Endothelial cell of umbilical vein (primary cell): ENCODE measurements around the gene CDKN3. TPM values are rescaled to one million over a fixed set of nuclear protein-coding genes. Genes with fewer than 3 reads are reported as not detected.

ENCODE experiments used
- BruUV-seq: library from RNA; stranded (reverse); fragments of 400-500 nt; replicated peaks from 2 replicates; lab custom pipeline; 2021; lab: Mats Ljungman, UMichigan
- CTCF ChIA-PET: fragments of 300-600, 350-600 bp; sonication (Branson Sonifier 250); formaldehyde crosslinking; loops from one replicate; lab custom pipeline; 2021; ENCODE audit warnings: antibody characterized with exemption, inconsistent platforms; lab: Charles Lee
- POLR2A ChIA-PET: fragments of 300-600, 350-600 bp; sonication (Branson Sonifier 250); formaldehyde crosslinking; loops from one replicate; lab custom pipeline; 2021; ENCODE audit warnings: antibody characterized with exemption, inconsistent platforms; lab: Charles Lee
- DNase-seq: peaks from one replicate; pipeline ENCODE4 v3.0.0-alpha.2; 2011; ENCODE audit warnings: low read depth, low spot score
- FAIRE-seq: peaks from 2 replicates; lab custom pipeline; 2011; peaks lifted over from hg19 to GRCh38; lab: Jason Lieb, UNC
- H2AFZ ChIP-seq: 2 replicates; pipeline ENCODE4 v1.6.0; 2012; ENCODE audit warnings: low read depth, low read length, control low read depth, inconsistent platforms
- H3K27ac ChIP-seq: 2 replicates; pipeline ENCODE4 v1.5.1; 2011; ENCODE audit warnings: low read depth, mild to moderate bottlenecking, control low read depth, low read length, moderate library complexity; ENCODE audit not compliant: insufficient read depth
- H3K27me3 ChIP-seq, 2 experiments: 2 replicates each; pipeline versions ENCODE4 v1.6.0 to v1.6.1; 2011; ENCODE audit warnings: low read length in 2 of 2, mixed read lengths in 1 of 2; ENCODE audit not compliant: control insufficient read depth in 2 of 2, insufficient read depth in 2 of 2
- H3K36me3 ChIP-seq, 2 experiments: 2 replicates in 1 of 2; 3 replicates in 1 of 2; pipeline ENCODE4 v1.5.1; 2011; ENCODE audit warnings: low read length in 2 of 2, mild to moderate bottlenecking in 1 of 2, moderate library complexity in 1 of 2; ENCODE audit not compliant: control insufficient read depth in 2 of 2, insufficient read depth in 2 of 2; ENCODE audit errors: extremely low read depth in 1 of 2
- H3K4me1 ChIP-seq: 3 replicates; pipeline ENCODE4 v1.5.1; 2011; ENCODE audit warnings: mild to moderate bottlenecking, low read length; ENCODE audit not compliant: control insufficient read depth, insufficient read depth; ENCODE audit errors: extremely low read depth
- H3K4me2 ChIP-seq: 2 replicates; pipeline ENCODE4 v1.6.1; 2011; ENCODE audit warnings: low read length, control low read depth, mixed read lengths; ENCODE audit not compliant: insufficient read depth
- H3K4me3 ChIP-seq, 3 experiments: fragments of 200-600 bp in 1 of 3; sonication (generic), shearing (Covaris generic) in 1 of 3; replicated peaks in 1 of 3; 2 replicates each; pipeline ENCODE4 v1.5.1; 2011 to 2016; ENCODE audit warnings: control low read depth in 3 of 3, low read length in 3 of 3, mild to moderate bottlenecking in 2 of 3, inconsistent platforms in 1 of 3, low read depth in 1 of 3, moderate library complexity in 1 of 3; ENCODE audit not compliant: insufficient read depth in 1 of 3
- H3K79me2 ChIP-seq: 2 replicates; pipeline ENCODE4 v1.6.0; 2012; ENCODE audit warnings: low read length, inconsistent platforms; ENCODE audit not compliant: control insufficient read depth, insufficient read depth
- H3K9ac ChIP-seq: replicated peaks from 2 replicates; pipeline ENCODE3; 2011; ENCODE audit warnings: low read length, control low read depth; ENCODE audit not compliant: insufficient read depth; ENCODE audit errors: extremely low read depth
- H3K9me1 ChIP-seq: replicated peaks from 3 replicates; pipeline ENCODE4 v1.6.0; 2011; ENCODE audit warnings: mild to moderate bottlenecking, low read length; ENCODE audit not compliant: control insufficient read depth, insufficient read depth; ENCODE audit errors: extremely low read depth
- H3K9me3 ChIP-seq: replicated peaks from 2 replicates; pipeline ENCODE4 v1.5.1; 2012; ENCODE audit warnings: low read length, inconsistent platforms; ENCODE audit not compliant: control insufficient read depth, insufficient read depth
- H4K20me1 ChIP-seq: replicated peaks from 2 replicates; pipeline ENCODE3; 2011; ENCODE audit warnings: mild to moderate bottlenecking, low read length; ENCODE audit not compliant: control insufficient read depth, insufficient read depth; ENCODE audit errors: extremely low read depth
- EZH2 ChIP-seq: IDR thresholded peaks from 2 replicates; pipeline ENCODE4 v1.6.1; 2012; ENCODE audit warnings: borderline replicate concordance, low read depth, mild to moderate bottlenecking, moderate library complexity, low read length, inconsistent platforms; ENCODE audit not compliant: severe bottlenecking
- FOS ChIP-seq: IDR thresholded peaks from 2 replicates; pipeline ENCODE4 v1.6.1; 2011; ENCODE audit warnings: mild to moderate bottlenecking, low read length, moderate library complexity, borderline replicate concordance; ENCODE audit not compliant: insufficient read depth
- GATA2 ChIP-seq: IDR thresholded peaks from 2 replicates; pipeline ENCODE4 v1.7.0; 2011; ENCODE audit warnings: low read depth, mild to moderate bottlenecking, moderate library complexity, mixed read lengths, low read length; ENCODE audit not compliant: insufficient read length, insufficient read depth
- JUN ChIP-seq: IDR thresholded peaks from 2 replicates; pipeline ENCODE4 v1.6.1; 2011; ENCODE audit warnings: borderline replicate concordance, low read depth; ENCODE audit not compliant: insufficient read length, insufficient read depth
- MYC ChIP-seq: IDR thresholded peaks from one replicate; pipeline ENCODE4 v1.6.1; 2011; ENCODE audit warnings: mild to moderate bottlenecking, low read depth, low read length
- POLR2A ChIP-seq: IDR thresholded peaks from 2 replicates; pipeline ENCODE4 v1.6.1; 2012; ENCODE audit warnings: low read depth, mild to moderate bottlenecking, control low read depth, low read length
- POLR2AphosphoS5 ChIP-seq: IDR thresholded peaks from 2 replicates; pipeline ENCODE4 v1.6.1; 2012; ENCODE audit warnings: low read depth, mild to moderate bottlenecking, control low read depth, low read length, moderate library complexity; ENCODE audit not compliant: insufficient read depth
- dilution Hi-C: fragments of 300-500 bp; cut with MboI; formaldehyde crosslinking; loops from one replicate; pipeline ENCODE4 v1.15.0; 2019; ENCODE audit warnings: low sequenced_read_pairs; ENCODE audit not compliant: extremely low pct_ligation_motif_present
- intact Hi-C: fragments of 100-400 bp; cut with micrococcal nuclease; formaldehyde crosslinking; loops from one replicate; pipeline ENCODE4 v1.10.0; 2022
- polyA plus RNA-seq, 4 experiments: library from polyadenylated mRNA; depleted of rRNA in 3 of 4; stranded (reverse) in 3 of 4; unstranded in 1 of 4; fragments of >200 nt; gene quantifications; 2 replicates each; pipeline versions ENCODE4 v1.2.1 to v1.2.3, GENCODE V29; 2011 to 2012; ENCODE audit warnings: missing spikeins in 1 of 4
- total RNA-seq: library from RNA; stranded (reverse); gene quantifications from 2 replicates; pipeline ENCODE4 v1.2.3, GENCODE V29; 2021
- TF ChIP-seq, protein P1 (sequence below): IDR thresholded peaks from 2 replicates; pipeline ENCODE4 v1.6.1; 2011; ENCODE audit not compliant: insufficient read depth, insufficient read length
- TF ChIP-seq, protein P2 (sequence below), 2 donors: IDR thresholded peaks; 1 replicate in 1 of 2; 2 replicates in 1 of 2; pipeline ENCODE4 v1.5.1; 2011; ENCODE audit warnings: low read length in 2 of 2, mild to moderate bottlenecking in 2 of 2, moderate library complexity in 2 of 2, control low read depth in 1 of 2, inconsistent platforms in 1 of 2, low read depth in 1 of 2; ENCODE audit not compliant: insufficient read depth in 1 of 2; ENCODE audit errors: extremely low read depth in 1 of 2

Gene CDKN3
- total and polyA plus RNA-seq, 2 donors (not counting 3 experiments of a cell fraction or from before 2014, with no cell fraction given), result 36.6 to 52.0 TPM

DNA sequence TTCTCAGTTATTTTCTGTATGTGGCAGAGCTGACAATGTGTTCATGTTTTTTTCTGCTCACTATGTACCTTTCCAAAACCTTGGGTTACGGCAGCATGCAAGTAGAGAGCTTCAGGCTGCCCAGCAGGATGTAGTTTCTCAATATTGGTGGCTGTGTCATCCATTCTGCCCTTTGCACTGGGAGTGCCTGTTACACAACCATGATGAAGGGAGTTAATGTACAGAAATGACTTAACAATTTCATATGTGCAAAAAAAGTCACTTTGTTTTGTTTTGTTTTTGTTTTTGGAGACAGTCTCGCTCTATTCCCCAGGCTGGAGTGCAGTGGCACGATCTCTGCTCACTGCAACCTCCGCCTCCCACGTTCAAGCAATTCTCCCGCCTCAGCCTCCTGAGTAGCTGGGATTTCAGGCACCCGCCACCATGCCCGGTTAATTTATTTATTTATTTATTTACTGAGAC lies 50.5 kb downstream of the CDKN3 start:
- no peaks in the 10 kb centered on the region for H3K36me3 ChIP-seq
- H3K9ac ChIP-seq, result no peak overlapping the region
- H3K27me3 ChIP-seq, result peaks cover 35 to 56% of the 10 kb centered on the region in 2 experiments
- no peaks in the 10 kb centered on the region for H3K79me2 ChIP-seq
- no peak for TF ChIP-seq JUN
- TF ChIP-seq, protein P1, sequence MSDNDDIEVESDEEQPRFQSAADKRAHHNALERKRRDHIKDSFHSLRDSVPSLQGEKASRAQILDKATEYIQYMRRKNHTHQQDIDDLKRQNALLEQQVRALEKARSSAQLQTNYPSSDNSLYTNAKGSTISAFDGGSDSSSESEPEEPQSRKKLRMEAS, result no peak
- TF ChIP-seq MYC, result no peak
- TF ChIP-seq EZH2, result no peak
- no peak for TF ChIP-seq POLR2A
- DNase-seq (no peak), FAIRE-seq (no peak)
- no TSS peak for BruUV-seq
- H3K9me3 ChIP-seq, result no peaks in the 10 kb centered on the region
- H4K20me1 ChIP-seq, result no peaks in the 10 kb centered on the region
- intact Hi-C loops (no loop called here), dilution Hi-C loops (no loop called here)
- H3K4me3 ChIP-seq, result no peak overlapping the region
- no peaks in the 10 kb centered on the region for H3K4me1 ChIP-seq
- ChIA-PET CTCF (interaction anchor here (0.6 to 0.9 kb wide), 2 partner anchors 27 to 1697 kb away, joined by 3 read pairs; no protein-coding TSS in a partner anchor), POLR2A (no interaction called here)
- H3K4me2 ChIP-seq, result no peak overlapping the region
- H3K27ac ChIP-seq, result no peak overlapping the region
- H3K9me1 ChIP-seq, result no peaks in the 10 kb centered on the region
- H2AFZ ChIP-seq, result no peak overlapping the region

DNA sequence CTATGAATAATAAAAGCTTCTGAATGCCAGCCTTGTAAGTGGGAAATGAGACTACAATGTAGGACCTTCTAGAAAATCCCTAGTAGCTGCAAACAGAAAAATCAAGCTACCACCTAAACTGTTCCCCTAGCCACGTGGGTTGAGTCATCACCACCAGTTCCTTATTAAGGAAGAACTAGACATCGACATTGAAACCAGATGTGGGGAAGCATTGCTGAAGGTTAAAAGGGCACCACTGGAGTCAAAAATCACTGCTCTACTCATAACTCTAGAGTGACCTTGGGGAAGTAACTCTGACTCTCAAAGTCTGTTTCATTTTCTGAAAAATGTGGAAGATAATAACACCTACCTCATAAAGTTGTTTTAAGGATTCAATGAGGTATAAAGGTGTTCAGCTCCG lies 53.7 kb downstream of the CDKN3 start:
- ChIA-PET CTCF (interaction anchor here (1.0 kb wide), 1 partner anchor 322 kb away, joined by 3 read pairs; no protein-coding TSS in a partner anchor), POLR2A (no interaction called here)
- FAIRE-seq, result no peak
- Histone ChIP-seq H2AFZ (no peak overlapping the region), H3K36me3 (no peaks in the 10 kb centered on the region), H3K9me1 (no peaks in the 10 kb centered on the region), H3K27ac (no peak overlapping the region), H3K79me2 (no peaks in the 10 kb centered on the region), H3K4me2 (no peak overlapping the region), H3K9me3 (no peaks in the 10 kb centered on the region), H4K20me1 (no peaks in the 10 kb centered on the region), H3K4me3 (no peak overlapping the region), H3K9ac (no peak overlapping the region), H3K4me1 (no peaks in the 10 kb centered on the region), H3K27me3 (peaks cover 27 to 48% of the 10 kb centered on the region in 2 experiments)
- BruUV-seq, result no TSS peak
- dilution Hi-C loops (no loop called here), intact Hi-C loops (no loop called here)
- DNase-seq, result no peak
- TF ChIP-seq, protein P1, result no peak
- TF ChIP-seq MYC (no peak), EZH2 (no peak), POLR2A (no peak), POLR2AphosphoS5 (no peak), FOS (no peak), JUN (no peak), GATA2 (no peak)
- TF ChIP-seq, protein P2, sequence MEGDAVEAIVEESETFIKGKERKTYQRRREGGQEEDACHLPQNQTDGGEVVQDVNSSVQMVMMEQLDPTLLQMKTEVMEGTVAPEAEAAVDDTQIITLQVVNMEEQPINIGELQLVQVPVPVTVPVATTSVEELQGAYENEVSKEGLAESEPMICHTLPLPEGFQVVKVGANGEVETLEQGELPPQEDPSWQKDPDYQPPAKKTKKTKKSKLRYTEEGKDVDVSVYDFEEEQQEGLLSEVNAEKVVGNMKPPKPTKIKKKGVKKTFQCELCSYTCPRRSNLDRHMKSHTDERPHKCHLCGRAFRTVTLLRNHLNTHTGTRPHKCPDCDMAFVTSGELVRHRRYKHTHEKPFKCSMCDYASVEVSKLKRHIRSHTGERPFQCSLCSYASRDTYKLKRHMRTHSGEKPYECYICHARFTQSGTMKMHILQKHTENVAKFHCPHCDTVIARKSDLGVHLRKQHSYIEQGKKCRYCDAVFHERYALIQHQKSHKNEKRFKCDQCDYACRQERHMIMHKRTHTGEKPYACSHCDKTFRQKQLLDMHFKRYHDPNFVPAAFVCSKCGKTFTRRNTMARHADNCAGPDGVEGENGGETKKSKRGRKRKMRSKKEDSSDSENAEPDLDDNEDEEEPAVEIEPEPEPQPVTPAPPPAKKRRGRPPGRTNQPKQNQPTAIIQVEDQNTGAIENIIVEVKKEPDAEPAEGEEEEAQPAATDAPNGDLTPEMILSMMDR (IDR thresholded peaks at IDR 0.05; ENCODE audit: extremely low read depth in 1 of 2, insufficient read depth in 1 of 2, low read depth in 1 of 2, low read length in 2 of 2), result no peak
